Measurements from ENCODE around the gene ZNF839. TPM values are rescaled to one million over a fixed set of nuclear protein-coding genes. Genes with fewer than 3 reads are reported as not detected.
A peak's percentile ranks its signal among the peaks of the same experiment; 100 is the strongest.

ZNF839 gene
- total RNA-seq, 1 experiment from 2014 or later: 23.0 TPM

GRCh38 chr14:102316743-102317563 is 2.6 kb upstream of the ZNF839 start:
- H3K4me3 Mint-ChIP-seq (ENCODE audit: unreplicated experiment): peak overlapping the region; percentile 93
- CTCF ChIA-PET: interaction anchor here (0.6 to 2.7 kb wide), 20 partner anchors 9 to 1668 kb away, joined by 3 to 10 read pairs (median 3); partner anchors contain the start of gene MOK
- H3K27me3 Mint-ChIP-seq (ENCODE audit: insufficient read depth, unreplicated experiment): no peaks in the 10 kb centered on the region
- H3K4me1 Mint-ChIP-seq (ENCODE audit: insufficient read depth, unreplicated experiment): peaks cover 16% of the 10 kb centered on the region
- DNase-seq (ENCODE audit: unreplicated experiment): peak; percentile 90
- peaks cover 14% of the 10 kb centered on the region for H3K36me3 Mint-ChIP-seq (ENCODE audit: insufficient read depth, unreplicated experiment)
- POLR2A ChIA-PET: interaction anchor here (0.6 to 4.7 kb wide), 15 partner anchors 12 to 369 kb away, joined by 3 to 29 read pairs (median 4); partner anchors contain the start of genes CINP, DYNC1H1, MOK and TECPR2
- peak overlapping the region; percentile 69 for H3K27ac Mint-ChIP-seq (ENCODE audit: low read depth, unreplicated experiment)
- H3K9me3 Mint-ChIP-seq (ENCODE audit: unreplicated experiment): no peaks in the 10 kb centered on the region
- TF ChIP-seq CTCF (IDR thresholded peaks at IDR 0.05; ENCODE audit: unreplicated experiment): peak; percentile 91
- intact Hi-C loops (cut with micrococcal nuclease): loop anchor here (1.0 to 10.0 kb wide), 5 partner anchors 192 to 542 kb away; partner anchors contain the start of genes ANKRD9, DYNC1H1 and HSP90AA1
- BruUV-seq (replicated peaks): no TSS peak

- TF ChIP-seq CTCF (IDR thresholded peaks at IDR 0.05; ENCODE audit: unreplicated experiment): no peak
- ChIA-PET CTCF (interaction anchor here (0.6 to 2.7 kb wide), 11 partner anchors 9 to 219 kb away, joined by 3 to 10 read pairs (median 3); partner anchors contain the start of gene MOK), POLR2A (interaction anchor here (0.9 to 4.7 kb wide), 11 partner anchors 13 to 370 kb away, joined by 3 to 29 read pairs (median 4); partner anchors contain the start of genes CINP, DYNC1H1, MOK and TECPR2)
- no TSS peak for BruUV-seq (replicated peaks)
- Mint-ChIP-seq H3K9me3 (ENCODE audit: unreplicated experiment) (no peaks in the 10 kb centered on the region), H3K4me3 (ENCODE audit: unreplicated experiment) (peak overlapping the region; percentile 93), H3K4me1 (ENCODE audit: insufficient read depth, unreplicated experiment) (peaks cover 16% of the 10 kb centered on the region), H3K36me3 (ENCODE audit: insufficient read depth, unreplicated experiment) (peaks cover 14% of the 10 kb centered on the region), H3K27ac (ENCODE audit: low read depth, unreplicated experiment) (peak overlapping the region; percentile 69), H3K27me3 (ENCODE audit: insufficient read depth, unreplicated experiment) (no peaks in the 10 kb centered on the region)
- intact Hi-C loops (cut with micrococcal nuclease): loop anchor here (2.0 to 10.0 kb wide), 4 partner anchors 191 to 543 kb away; partner anchors contain the start of genes ANKRD9, DYNC1H1 and HSP90AA1
- DNase-seq (ENCODE audit: unreplicated experiment): peak; percentile 66
These were observed 1.8 kb upstream of the ZNF839 start for GRCh38 chr14:102317564-102318248.

- intact Hi-C loops (cut with micrococcal nuclease): loop anchor here (5.0 to 10.0 kb wide), 2 partner anchors 357 to 544 kb away; partner anchors contain the start of gene DYNC1H1
- BruUV-seq (replicated peaks): no TSS peak
These were observed 717 bp upstream of the ZNF839 start for GRCh38 chr14:102318781-102319276.

More at GRCh38 chr14:102318781-102319276, 717 bp upstream of the ZNF839 start:
- peak overlapping the region; percentile 95 for H3K27ac Mint-ChIP-seq (ENCODE audit: low read depth, unreplicated experiment)
- H3K9me3 Mint-ChIP-seq (ENCODE audit: unreplicated experiment): no peaks in the 10 kb centered on the region
- DNase-seq (ENCODE audit: unreplicated experiment): no peak
- peaks cover 19% of the 10 kb centered on the region for H3K36me3 Mint-ChIP-seq (ENCODE audit: insufficient read depth, unreplicated experiment)
- POLR2A ChIA-PET: interaction anchor here (0.7 to 4.7 kb wide), 6 partner anchors 10 to 338 kb away, joined by 3 to 29 read pairs (median 4); partner anchors contain the start of genes CINP, MOK and TECPR2
- peak overlapping the region; percentile 93 for H3K4me3 Mint-ChIP-seq (ENCODE audit: unreplicated experiment)
- CTCF ChIA-PET: interaction anchor here (0.6 to 2.7 kb wide), 6 partner anchors 14 to 279 kb away, joined by 3 to 10 read pairs (median 3); no protein-coding TSS in a partner anchor
- TF ChIP-seq CTCF (IDR thresholded peaks at IDR 0.05; ENCODE audit: unreplicated experiment): no peak
- H3K4me1 Mint-ChIP-seq (ENCODE audit: insufficient read depth, unreplicated experiment): peaks cover 22% of the 10 kb centered on the region
- H3K27me3 Mint-ChIP-seq (ENCODE audit: insufficient read depth, unreplicated experiment): no peaks in the 10 kb centered on the region

Measured in MCF 10A (cell line).